ENCODE measurements around the gene ATXN2.
"Not testable (repeated sequence)": the region's sequence is repeated elsewhere in the genome, so short reads cannot be mapped to it uniquely, and the experiment has no call there.

DNA sequence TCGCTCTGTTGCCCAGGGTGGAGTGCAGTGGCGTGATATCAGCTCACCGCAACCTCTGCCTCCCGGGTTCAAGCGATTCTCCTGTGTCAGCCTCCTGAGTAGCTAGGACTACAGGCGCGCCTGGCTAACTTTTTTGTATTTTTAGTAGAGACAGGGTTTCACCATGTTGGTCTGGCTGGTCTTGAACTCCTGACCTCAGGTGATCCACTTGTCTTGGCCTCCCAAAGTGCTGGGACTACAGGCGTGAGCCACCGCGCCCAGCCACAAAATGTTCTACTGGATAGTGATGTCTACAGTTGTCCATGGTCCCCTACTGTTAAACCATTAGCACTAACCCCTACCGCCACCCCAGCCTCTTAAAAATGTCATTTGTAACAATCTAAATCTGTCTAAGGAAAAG, 139.0 kb downstream of the ATXN2 start:
- not testable (repeated sequence) for TF ChIP-seq POLR2A (IDR thresholded peaks at IDR 0.05); CTCF (IDR thresholded peaks at IDR 0.05 in 8 of 11, conservative IDR thresholded peaks at IDR 0.05 in 3 of 11); POLR2AphosphoS5 (IDR thresholded peaks at IDR 0.05)
